OCI-LY7 (cell line): Measurements from ENCODE around the gene ACBD3.
A peak's percentile ranks its signal among the peaks of the same experiment; 100 is the strongest.

ENCODE experiments used
- EZH2phosphoT487 ChIP-seq: fragments of 200-600 bp; sonication (generic); IDR thresholded peaks from 2 replicates; pipeline ENCODE4 v1.6.1; 2018; ENCODE audit warnings: low read depth, borderline replicate concordance, mild to moderate bottlenecking, mixed run types, antibody characterized with exemption, low read length, moderate library complexity, mixed read lengths
- TF ChIP-seq, protein P1 (sequence below): fragments of 200-600 bp; sonication (generic); conservative IDR thresholded peaks from 2 replicates; pipeline ENCODE4 v1.5.1; 2014; ENCODE audit warnings: mild to moderate bottlenecking, antibody characterized with exemption, low read length, moderate library complexity, mixed read lengths

DNA sequence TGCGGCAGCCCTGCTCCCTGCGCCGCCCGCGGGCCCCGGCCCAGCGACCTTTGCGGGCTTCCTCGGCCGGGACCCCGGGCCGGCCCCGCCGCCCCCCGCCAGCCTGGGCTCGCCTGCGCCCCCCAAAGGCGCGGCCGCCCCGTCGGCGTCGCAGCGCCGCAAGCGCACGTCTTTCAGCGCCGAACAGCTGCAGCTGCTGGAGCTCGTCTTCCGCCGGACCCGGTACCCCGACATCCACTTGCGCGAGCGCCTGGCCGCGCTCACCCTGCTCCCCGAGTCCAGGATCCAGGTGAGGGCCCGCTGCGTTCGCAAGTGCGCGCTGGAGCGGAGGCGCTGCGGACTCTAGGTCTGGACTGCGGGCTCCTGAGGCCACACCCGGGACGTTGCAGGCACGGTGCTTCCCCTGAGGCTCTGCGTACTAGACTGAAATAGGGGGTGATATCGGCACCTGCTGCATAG, 37.3 kb upstream of the ACBD3 start:
- TF ChIP-seq, protein P1, sequence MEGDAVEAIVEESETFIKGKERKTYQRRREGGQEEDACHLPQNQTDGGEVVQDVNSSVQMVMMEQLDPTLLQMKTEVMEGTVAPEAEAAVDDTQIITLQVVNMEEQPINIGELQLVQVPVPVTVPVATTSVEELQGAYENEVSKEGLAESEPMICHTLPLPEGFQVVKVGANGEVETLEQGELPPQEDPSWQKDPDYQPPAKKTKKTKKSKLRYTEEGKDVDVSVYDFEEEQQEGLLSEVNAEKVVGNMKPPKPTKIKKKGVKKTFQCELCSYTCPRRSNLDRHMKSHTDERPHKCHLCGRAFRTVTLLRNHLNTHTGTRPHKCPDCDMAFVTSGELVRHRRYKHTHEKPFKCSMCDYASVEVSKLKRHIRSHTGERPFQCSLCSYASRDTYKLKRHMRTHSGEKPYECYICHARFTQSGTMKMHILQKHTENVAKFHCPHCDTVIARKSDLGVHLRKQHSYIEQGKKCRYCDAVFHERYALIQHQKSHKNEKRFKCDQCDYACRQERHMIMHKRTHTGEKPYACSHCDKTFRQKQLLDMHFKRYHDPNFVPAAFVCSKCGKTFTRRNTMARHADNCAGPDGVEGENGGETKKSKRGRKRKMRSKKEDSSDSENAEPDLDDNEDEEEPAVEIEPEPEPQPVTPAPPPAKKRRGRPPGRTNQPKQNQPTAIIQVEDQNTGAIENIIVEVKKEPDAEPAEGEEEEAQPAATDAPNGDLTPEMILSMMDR: peak; percentile 58
- TF ChIP-seq EZH2phosphoT487: no peak
